ENCODE measurements around the gene KLRC3.
A peak's percentile ranks its signal among the peaks of the same experiment; 100 is the strongest.
"Not testable (repeated sequence)": the region's sequence is repeated elsewhere in the genome, so short reads cannot be mapped to it uniquely, and the experiment has no call there.

The KLRC3 gene

GRCh38 chr12:10369557-10370415 lies 50.6 kb downstream of the KLRC3 start:
- no peak for DNase-seq (ENCODE audit: low read depth in 2 of 2)

DNA sequence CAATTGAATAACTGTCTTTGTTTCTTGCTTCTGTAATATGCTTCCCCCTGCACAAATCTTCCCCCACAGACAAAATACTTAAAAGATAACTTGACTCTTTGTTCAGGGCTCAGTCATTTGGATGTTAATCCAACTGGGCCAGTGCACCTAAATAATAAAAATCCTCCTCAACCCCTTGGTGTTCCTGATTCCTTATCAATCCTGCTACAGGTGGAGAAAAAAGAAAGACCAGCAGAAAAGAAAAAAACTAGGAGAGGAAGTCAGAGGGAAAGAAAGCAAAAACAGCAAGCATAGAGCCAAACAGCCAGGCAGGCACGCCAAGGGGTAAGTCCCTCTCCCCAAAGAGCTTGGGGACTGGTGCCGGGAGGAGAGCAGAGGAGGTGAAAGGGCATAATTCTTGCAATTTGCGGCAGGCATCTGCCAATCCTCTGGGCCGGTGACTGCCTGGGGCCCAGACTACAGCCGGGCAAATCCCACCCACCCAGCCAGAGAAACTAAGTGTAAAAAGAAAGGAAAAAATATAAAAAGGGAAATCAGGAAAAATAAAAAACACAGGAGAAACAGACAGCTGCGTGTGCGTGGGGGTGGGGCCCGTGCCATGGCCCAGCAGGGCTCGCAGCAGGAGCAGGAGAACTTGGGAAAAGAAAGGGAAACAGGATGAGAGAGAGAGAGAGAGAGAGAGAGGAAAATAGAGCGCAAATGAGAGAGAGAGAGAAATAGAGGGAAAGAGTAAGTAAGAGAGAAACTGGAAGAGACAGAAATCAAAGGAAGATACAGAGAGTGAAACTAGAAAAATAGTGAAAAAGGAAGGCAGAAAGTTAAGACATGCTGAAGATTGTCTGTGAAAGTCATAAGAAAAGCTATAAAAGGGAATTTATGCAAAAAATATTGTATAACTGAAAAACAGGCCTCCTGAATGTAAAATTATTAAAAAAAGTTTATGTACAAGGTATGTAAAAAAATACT lies 51.9 kb downstream of the KLRC3 start:
- DNase-seq (ENCODE audit: low read depth in 2 of 2), result no peak

DNA sequence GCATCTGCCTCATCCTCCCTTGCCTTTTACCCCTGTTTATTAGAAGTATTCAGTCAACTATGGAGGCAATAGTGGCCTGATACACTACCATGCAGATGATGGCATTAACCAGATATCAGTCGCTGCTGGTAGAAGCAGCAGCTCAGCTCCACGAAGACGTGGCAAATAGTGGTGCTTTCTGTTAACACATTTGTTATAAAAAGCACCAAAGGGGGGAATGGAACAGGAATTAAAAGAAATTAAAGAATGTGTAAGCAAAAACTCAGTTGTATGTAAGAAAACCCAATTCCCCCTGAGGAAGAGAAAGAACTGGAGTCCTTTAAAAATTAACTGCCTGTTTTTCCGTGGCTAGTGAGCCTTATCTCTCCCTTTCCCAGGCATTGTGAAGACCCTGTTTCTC lies 52.7 kb downstream of the KLRC3 start:
- DNase-seq (ENCODE audit: low read depth in 2 of 2), result not testable (repeated sequence)

- no peak for DNase-seq (ENCODE audit: low read depth in 2 of 2)
These were observed 53.5 kb downstream of the KLRC3 start for GRCh38 chr12:10366875-10367274.

DNA sequence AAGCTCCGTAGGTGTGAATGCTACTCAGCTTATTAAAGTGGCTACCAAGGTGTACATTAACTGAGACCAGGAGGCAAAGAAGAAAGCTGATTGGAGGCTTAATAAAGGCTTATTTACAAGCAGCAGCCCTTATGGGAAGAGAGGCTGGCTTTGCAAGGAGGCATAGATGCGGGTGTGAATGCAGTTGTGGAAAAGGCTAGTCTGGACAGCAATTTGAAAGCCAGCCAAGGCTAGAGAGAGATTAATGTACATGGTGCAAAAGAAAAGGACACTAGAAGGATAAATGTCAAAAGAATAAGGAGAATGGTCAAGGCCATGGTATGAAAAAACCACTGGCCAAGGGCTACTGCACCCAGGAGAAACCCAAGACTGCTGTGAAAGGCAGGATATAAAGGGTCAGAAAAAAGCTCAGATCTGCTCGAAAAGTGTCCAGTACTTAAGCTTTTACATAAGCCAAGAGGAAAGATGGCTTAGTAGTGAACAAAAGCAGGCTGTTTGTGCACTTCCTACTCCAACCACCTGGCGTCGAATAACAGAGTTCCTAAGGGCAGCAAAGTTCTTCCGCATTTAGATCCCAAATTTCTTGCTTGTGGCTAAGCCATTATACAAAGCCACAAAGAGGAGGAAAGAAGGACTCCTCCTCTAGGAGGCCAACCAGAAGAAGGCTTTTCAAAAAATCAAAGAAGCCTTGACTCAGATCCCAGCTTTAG lies 54.5 kb downstream of the KLRC3 start:
- DNase-seq (ENCODE audit: low read depth in 2 of 2), result no peak

- peak; percentile 11 to 48 for DNase-seq (ENCODE audit: low read depth in 2 of 2)
These were observed 55.4 kb downstream of the KLRC3 start for GRCh38 chr12:10364815-10365622.

- DNase-seq (ENCODE audit: low read depth in 2 of 2), result no peak
These were observed 56.2 kb downstream of the KLRC3 start for GRCh38 chr12:10363914-10364814.

DNA sequence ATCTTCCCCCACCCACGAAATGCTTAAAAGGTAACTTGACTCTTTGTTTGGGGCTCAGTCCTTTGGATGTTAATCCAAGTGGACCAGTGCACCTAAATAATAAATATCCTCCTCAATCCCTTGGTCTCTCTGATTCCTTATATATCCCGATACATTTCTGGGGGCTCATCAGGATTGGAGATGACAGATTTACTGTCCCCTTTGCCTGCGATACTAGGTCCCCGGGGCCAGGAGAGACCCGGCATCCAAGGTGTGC lies 56.8 kb downstream of the KLRC3 start:
- DNase-seq (ENCODE audit: low read depth in 2 of 2), result no peak

DNA sequence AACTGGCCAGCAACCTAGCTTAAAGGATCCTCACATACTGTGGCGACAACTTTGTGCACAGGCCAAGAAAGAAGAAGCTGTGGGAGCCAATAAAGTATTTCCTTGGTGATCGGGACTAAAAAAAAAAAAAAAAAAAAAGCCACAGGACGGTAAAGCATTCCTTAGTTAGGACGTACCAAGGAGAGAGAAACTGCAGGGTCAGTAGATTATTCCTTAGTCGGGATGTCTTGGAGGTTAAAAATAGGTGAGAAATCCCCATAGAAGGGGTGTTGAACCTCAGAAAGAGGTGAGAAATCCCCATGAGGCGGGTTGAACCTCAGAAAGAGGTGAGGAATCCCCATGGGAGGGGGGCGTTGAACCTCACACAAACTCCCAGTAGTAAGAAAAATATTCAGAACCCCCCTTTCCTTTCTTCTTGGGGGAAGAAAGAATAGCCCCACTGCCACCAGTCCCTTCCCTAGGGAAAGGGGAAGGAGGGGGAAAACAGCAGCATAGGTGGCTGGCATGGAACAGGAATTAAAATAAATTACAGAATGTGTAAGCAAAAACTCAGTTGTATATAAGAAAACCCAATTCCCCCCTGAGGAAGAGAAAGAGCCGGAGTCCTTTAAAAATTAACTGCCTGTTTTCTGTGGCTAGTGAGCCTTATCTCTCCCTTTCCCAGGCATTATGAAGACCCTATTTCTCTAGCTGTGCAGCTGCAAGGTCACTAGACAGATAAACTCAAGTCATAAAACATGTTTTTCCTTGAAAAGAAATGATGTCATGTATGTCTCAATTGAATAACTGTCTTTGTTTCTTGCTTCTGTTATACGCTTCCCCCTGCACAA lies 57.4 kb downstream of the KLRC3 start:
- DNase-seq (ENCODE audit: low read depth in 2 of 2), result no peak

DNA sequence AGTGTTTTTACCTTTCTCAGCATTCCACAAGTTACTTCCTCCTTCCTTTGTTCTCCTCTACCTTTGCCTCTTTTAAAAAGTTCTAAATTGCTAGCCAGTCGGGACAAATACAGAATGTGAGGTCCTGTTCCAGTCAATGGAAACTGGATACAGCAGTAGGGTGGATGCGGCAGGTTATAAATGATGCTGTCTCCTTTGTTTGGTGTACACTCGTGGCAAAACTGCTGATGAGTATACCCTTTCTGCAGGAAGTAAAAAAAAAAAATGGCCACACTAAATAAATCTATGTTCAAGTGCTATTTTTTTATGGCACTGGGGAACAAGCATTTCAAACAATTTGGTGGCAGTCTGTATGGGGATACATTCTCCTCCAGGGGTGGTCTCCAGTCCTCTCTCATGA lies 58.1 kb downstream of the KLRC3 start:
- no peak for DNase-seq (ENCODE audit: low read depth in 2 of 2)

All from stimulated activated CD4-positive, alpha-beta T cell treated with anti-CD3 and anti-CD28 coated beads, Interleukin-1b, Interleukin-23, amount 100 ng/mL, for 4 hours (primary cell).